HCT116 (cell line): ENCODE data around the gene ODAPH. TPM values are rescaled to one million over a fixed set of nuclear protein-coding genes. Genes with fewer than 3 reads are reported as not detected.

ENCODE experiments used
- ATAC-seq: fragments of 200-7000 bp; cut with Tn5 transposase; 2 replicates; pipeline ENCODE4 v1.9.1; 2020; ENCODE audit warnings: mild to moderate bottlenecking, moderate library complexity
- BruUV-seq: library from RNA; stranded (reverse); fragments of 400-500 nt; replicated peaks from 2 replicates; lab custom pipeline; 2021; lab: Mats Ljungman, UMichigan
- CTCF ChIA-PET: fragments of 300-600 bp; sonication (Branson Sonifier 250); formaldehyde crosslinking; loops from one replicate; lab custom pipeline; 2021; ENCODE audit warnings: antibody characterized with exemption; lab: Charles Lee
- POLR2A ChIA-PET: fragments of 300-600, 350-600 bp; sonication (Branson Sonifier 250); formaldehyde crosslinking; loops from one replicate; lab custom pipeline; 2021; ENCODE audit warnings: antibody characterized with exemption; lab: Charles Lee
- RAD21 ChIA-PET, 2 experiments: fragments of 300-600 bp; sonication (Branson Sonifier 250); formaldehyde crosslinking; loops; one replicate each; lab custom pipeline; 2023; ENCODE audit warnings: low total read pairs in 2 of 2; ENCODE audit not compliant: uncharacterized antibody in 2 of 2, unreplicated experiment in 2 of 2, low non-redundant PET in 1 of 2; lab: Charles Lee
- DNase-seq: peaks from one replicate; pipeline ENCODE4 v3.0.0-alpha.2; 2010; ENCODE audit warnings: low read depth, low spot score
- H2AFZ ChIP-seq: fragments of 200-600 bp; shearing (Covaris generic), sonication (generic); 2 replicates; pipeline ENCODE4 v1.6.1; 2017; ENCODE audit warnings: low read depth, mixed run types, mixed read lengths, antibody characterized with exemption, low read length; ENCODE audit not compliant: poor library complexity, severe bottlenecking
- H3K27ac ChIP-seq: 2 replicates; pipeline ENCODE4 v1.5.1; 2012; ENCODE audit warnings: low read depth, low read length
- H3K27me3 ChIP-seq: fragments of 200-600 bp; sonication (generic); 2 replicates; pipeline ENCODE4 v1.6.1; 2016; ENCODE audit warnings: mixed run types, low read length, mixed read lengths; ENCODE audit not compliant: insufficient read depth
- H3K36me3 ChIP-seq, 2 experiments: fragments of 200-500 bp in 1 of 2; fragments of 200-600 bp in 1 of 2; sonication (Bioruptor generic) in 1 of 2; sonication (generic) in 1 of 2; 2 replicates each; pipeline versions ENCODE4 v1.5.1 to v1.6.1; 2014 to 2016; ENCODE audit warnings: low read length in 2 of 2, inconsistent platforms in 1 of 2, mixed read lengths in 1 of 2, mixed run types in 1 of 2; ENCODE audit not compliant: insufficient read depth in 2 of 2, control insufficient read depth in 1 of 2
- H3K4me1 ChIP-seq, 2 experiments: fragments of 200-600 bp in 1 of 2; sonication (generic) in 1 of 2; 2 replicates each; pipeline versions ENCODE4 v1.5.1 to v1.6.1; 2012 to 2017; ENCODE audit warnings: low read length in 2 of 2, inconsistent platforms in 1 of 2, mild to moderate bottlenecking in 1 of 2, mixed read lengths in 1 of 2, mixed run types in 1 of 2, moderate library complexity in 1 of 2; ENCODE audit not compliant: insufficient read depth in 2 of 2, control insufficient read depth in 1 of 2
- H3K4me2 ChIP-seq: fragments of 200-600 bp; sonication (generic); 2 replicates; pipeline ENCODE4 v1.6.1; 2017; ENCODE audit warnings: mixed run types, low read length, mixed read lengths
- H3K4me3 ChIP-seq, 2 experiments: fragments of 200-600 bp in 1 of 2; sonication (generic) in 1 of 2; replicated peaks in 1 of 2; 2 replicates each; pipeline ENCODE4 v1.5.1; 2011 to 2016; ENCODE audit warnings: low read length in 2 of 2, control low read depth in 1 of 2, low read depth in 1 of 2, mild to moderate bottlenecking in 1 of 2, mixed read lengths in 1 of 2, mixed run types in 1 of 2
- H3K79me2 ChIP-seq: fragments of 200-600 bp; sonication (generic); 2 replicates; pipeline ENCODE4 v1.6.1; 2017; ENCODE audit warnings: mild to moderate bottlenecking, mixed run types, low read length, moderate library complexity, mixed read lengths; ENCODE audit not compliant: insufficient read depth
- H3K9ac ChIP-seq: fragments of 200-600 bp; sonication (generic); 2 replicates; pipeline ENCODE4 v1.6.1; 2016; ENCODE audit warnings: low read length, mixed read lengths
- H3K9me2 ChIP-seq: fragments of 200-600 bp; sonication (generic), shearing (Covaris generic); 2 replicates; pipeline ENCODE4 v1.6.1; 2017; ENCODE audit warnings: mixed run types, mild to moderate bottlenecking, moderate library complexity; ENCODE audit not compliant: insufficient read depth
- H3K9me3 ChIP-seq, 2 experiments: fragments of 200-500 bp in 1 of 2; fragments of 200-600 bp in 1 of 2; sonication (Bioruptor generic) in 1 of 2; sonication (generic) in 1 of 2; 2 replicates each; pipeline ENCODE4 v1.6.1; 2014 to 2017; ENCODE audit warnings: low read length in 2 of 2, mixed read lengths in 2 of 2, inconsistent platforms in 1 of 2, low read depth in 1 of 2, mild to moderate bottlenecking in 1 of 2, mixed run types in 1 of 2, moderate library complexity in 1 of 2; ENCODE audit not compliant: control insufficient read depth in 1 of 2, insufficient read depth in 1 of 2
- H4K20me1 ChIP-seq: fragments of 200-600 bp; sonication (generic), shearing (Covaris generic); 2 replicates; pipeline ENCODE4 v1.6.1; 2017; ENCODE audit warnings: mixed run types, mild to moderate bottlenecking, moderate library complexity; ENCODE audit not compliant: insufficient read depth
- ELF1 ChIP-seq: IDR thresholded peaks from 2 replicates; pipeline ENCODE4 v1.6.1; 2012; ENCODE audit warnings: low read depth, borderline replicate concordance
- FOSL1 ChIP-seq: IDR thresholded peaks from 2 replicates; pipeline ENCODE4 v1.6.1; 2012; ENCODE audit warnings: low read depth
- JUND ChIP-seq: IDR thresholded peaks from 2 replicates; pipeline ENCODE4 v1.6.1; 2012
- ZFX ChIP-seq: fragments of 450-650 bp; IDR thresholded peaks from 2 replicates; pipeline ENCODE4 v1.6.1; 2017
- intact Hi-C: fragments of 100-400 bp; cut with micrococcal nuclease; formaldehyde crosslinking; loops from 2 replicates; pipeline ENCODE4 v1.10.0; 2022
- total RNA-seq: library from RNA; stranded (reverse); gene quantifications from one replicate; pipeline ENCODE4 v1.2.1, GENCODE V29; 2021; ENCODE audit not compliant: unreplicated experiment
- TF ChIP-seq, protein P1 (sequence below): IDR thresholded peaks from 2 replicates; pipeline ENCODE4 v1.6.1; 2012; ENCODE audit warnings: low read depth

ODAPH gene
- total RNA-seq, 1 experiment from 2014 or later: not detected

GRCh38 chr4:75557696-75558095 lies 1.8 kb downstream of the ODAPH start:
- intact Hi-C loops: no loop called here

GRCh38 chr4:75561789-75562188 lies 5.9 kb downstream of the ODAPH start:
- no peak overlapping the region for H3K4me2 ChIP-seq
- CTCF ChIA-PET: no interaction called here

More at GRCh38 chr4:75557696-75558095, 1.8 kb downstream of the ODAPH start:
- H3K9me3 ChIP-seq: no peaks in the 10 kb centered on the region
- no TSS peak for BruUV-seq
- no peaks in the 10 kb centered on the region for H4K20me1 ChIP-seq
- no peak overlapping the region for H3K9ac ChIP-seq
- no peak overlapping the region for H3K27ac ChIP-seq
- H3K9me2 ChIP-seq: no peaks in the 10 kb centered on the region
- peaks cover 0 to 9% of the 10 kb centered on the region in 2 experiments; a peak in 2 of 4 replicates for H3K4me1 ChIP-seq
- no peak overlapping the region for H3K4me3 ChIP-seq
- CTCF ChIA-PET: no interaction called here
- H2AFZ ChIP-seq: no peak overlapping the region
- H3K79me2 ChIP-seq: no peaks in the 10 kb centered on the region
- TF ChIP-seq ZFX (no peak), FOSL1 (no peak), ELF1 (no peak), JUND (no peak)
- TF ChIP-seq, all 23 proteins: peak for 0
- ChIA-PET RAD21 (no interaction called here), POLR2A (no interaction called here)
- DNase-seq: no peak
- Histone ChIP-seq H3K4me2 (no peak overlapping the region), H3K36me3 (no peaks in the 10 kb centered on the region), H3K27me3 (no peaks in the 10 kb centered on the region)
- no peak for ATAC-seq

More at GRCh38 chr4:75561789-75562188, 5.9 kb downstream of the ODAPH start:
- Histone ChIP-seq H3K4me3 (no peak overlapping the region), H2AFZ (no peak overlapping the region), H3K9me3 (no peaks in the 10 kb centered on the region), H3K9ac (no peak overlapping the region), H3K9me2 (no peaks in the 10 kb centered on the region), H3K27me3 (no peaks in the 10 kb centered on the region), H3K36me3 (no peaks in the 10 kb centered on the region), H4K20me1 (no peaks in the 10 kb centered on the region), H3K27ac (no peak overlapping the region), H3K79me2 (no peaks in the 10 kb centered on the region), H3K4me1 (no peaks in the 10 kb centered on the region)
- ATAC-seq (no peak), DNase-seq (no peak)
- BruUV-seq: no TSS peak
- POLR2A ChIA-PET: no interaction called here
- intact Hi-C loops: no loop called here
- RAD21 ChIA-PET: no interaction called here
- TF ChIP-seq, protein P1, sequence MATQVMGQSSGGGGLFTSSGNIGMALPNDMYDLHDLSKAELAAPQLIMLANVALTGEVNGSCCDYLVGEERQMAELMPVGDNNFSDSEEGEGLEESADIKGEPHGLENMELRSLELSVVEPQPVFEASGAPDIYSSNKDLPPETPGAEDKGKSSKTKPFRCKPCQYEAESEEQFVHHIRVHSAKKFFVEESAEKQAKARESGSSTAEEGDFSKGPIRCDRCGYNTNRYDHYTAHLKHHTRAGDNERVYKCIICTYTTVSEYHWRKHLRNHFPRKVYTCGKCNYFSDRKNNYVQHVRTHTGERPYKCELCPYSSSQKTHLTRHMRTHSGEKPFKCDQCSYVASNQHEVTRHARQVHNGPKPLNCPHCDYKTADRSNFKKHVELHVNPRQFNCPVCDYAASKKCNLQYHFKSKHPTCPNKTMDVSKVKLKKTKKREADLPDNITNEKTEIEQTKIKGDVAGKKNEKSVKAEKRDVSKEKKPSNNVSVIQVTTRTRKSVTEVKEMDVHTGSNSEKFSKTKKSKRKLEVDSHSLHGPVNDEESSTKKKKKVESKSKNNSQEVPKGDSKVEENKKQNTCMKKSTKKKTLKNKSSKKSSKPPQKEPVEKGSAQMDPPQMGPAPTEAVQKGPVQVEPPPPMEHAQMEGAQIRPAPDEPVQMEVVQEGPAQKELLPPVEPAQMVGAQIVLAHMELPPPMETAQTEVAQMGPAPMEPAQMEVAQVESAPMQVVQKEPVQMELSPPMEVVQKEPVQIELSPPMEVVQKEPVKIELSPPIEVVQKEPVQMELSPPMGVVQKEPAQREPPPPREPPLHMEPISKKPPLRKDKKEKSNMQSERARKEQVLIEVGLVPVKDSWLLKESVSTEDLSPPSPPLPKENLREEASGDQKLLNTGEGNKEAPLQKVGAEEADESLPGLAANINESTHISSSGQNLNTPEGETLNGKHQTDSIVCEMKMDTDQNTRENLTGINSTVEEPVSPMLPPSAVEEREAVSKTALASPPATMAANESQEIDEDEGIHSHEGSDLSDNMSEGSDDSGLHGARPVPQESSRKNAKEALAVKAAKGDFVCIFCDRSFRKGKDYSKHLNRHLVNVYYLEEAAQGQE: no peak
- no peak for TF ChIP-seq ELF1
- TF ChIP-seq, all 23 proteins: peak for 0
